GM12878 (cell line): ENCODE results near the gene PABPC1L. TPM values are rescaled to one million over a fixed set of nuclear protein-coding genes. Genes with fewer than 3 reads are reported as not detected.

Experiments
- ASH2L ChIP-seq: fragments of 300-600, 200-600 bp; sonication (generic); IDR thresholded peaks from 2 replicates; pipeline ENCODE4 v1.6.1; 2017; ENCODE audit warnings: low read depth, mild to moderate bottlenecking, borderline replicate concordance
- BCL11A ChIP-seq: IDR thresholded peaks from 2 replicates; pipeline ENCODE4 v1.6.1; 2011; ENCODE audit warnings: low read depth, low read length
- CHD4 ChIP-seq: fragments of 200-600 bp; sonication (generic); IDR thresholded peaks from 2 replicates; pipeline ENCODE4 v1.6.1; 2016; ENCODE audit warnings: mild to moderate bottlenecking
- CUX1 ChIP-seq: IDR thresholded peaks from 2 replicates; pipeline ENCODE4 v1.6.1; 2012; ENCODE audit warnings: improper control_type of control experiment, low read depth, low read length; ENCODE audit not compliant: insufficient replicate concordance
- MTA2 ChIP-seq: fragments of 450-650 bp; IDR thresholded peaks from 2 replicates; pipeline ENCODE4 v1.6.1; 2016; ENCODE audit warnings: low read depth, mild to moderate bottlenecking, moderate library complexity
- NBN ChIP-seq: fragments of 450-650 bp; IDR thresholded peaks from 2 replicates; pipeline ENCODE4 v1.6.1; 2016
- NR2C1 ChIP-seq: fragments of 450-650 bp; IDR thresholded peaks from 2 replicates; pipeline ENCODE4 v1.6.1; 2017; ENCODE audit warnings: antibody characterized with exemption, mild to moderate bottlenecking, moderate library complexity
- PKNOX1 ChIP-seq: fragments of 450-650 bp; IDR thresholded peaks from 2 replicates; pipeline ENCODE4 v1.6.1; 2016; ENCODE audit warnings: mild to moderate bottlenecking
- POU2F2 ChIP-seq: IDR thresholded peaks from 3 replicates; pipeline ENCODE4 v1.6.1; 2011; ENCODE audit warnings: low read depth, mild to moderate bottlenecking, low read length, borderline replicate concordance
- RB1 ChIP-seq: fragments of 450-650 bp; formaldehyde crosslinking; IDR thresholded peaks from 2 replicates; pipeline ENCODE4 v1.6.1; 2017; ENCODE audit warnings: mild to moderate bottlenecking, borderline replicate concordance
- RUNX3 ChIP-seq: IDR thresholded peaks from 2 replicates; pipeline ENCODE4 v1.6.1; 2012; ENCODE audit warnings: low read length, inconsistent platforms
- USF2 ChIP-seq: IDR thresholded peaks from 2 replicates; pipeline ENCODE4 v1.6.1; 2011; ENCODE audit warnings: low read depth, low read length, improper control_type of control experiment, borderline replicate concordance
- ZBTB40 ChIP-seq: fragments of 450-650 bp; IDR thresholded peaks from 2 replicates; pipeline ENCODE4 v1.6.1; 2016; ENCODE audit warnings: mild to moderate bottlenecking, moderate library complexity, borderline replicate concordance
- ZNF687 ChIP-seq: fragments of 450-650 bp; IDR thresholded peaks from 2 replicates; pipeline ENCODE4 v1.6.1; 2017; ENCODE audit warnings: mild to moderate bottlenecking, moderate library complexity
- polyA plus RNA-seq, 11 experiments: library from polyadenylated mRNA; depleted of rRNA in 4 of 11; unstranded in 6 of 11; stranded (reverse) in 5 of 11; fragments of >200 nt; fragmentation: Nextera tagmentation in 4 of 11; fragmentation: Illumina TruSeq in 1 of 11; extraction: Ambion mirVana in 4 of 11; extraction: Trizol in 1 of 11; gene quantifications; 1 replicate in 1 of 11; 2 replicates in 10 of 11; pipeline versions ENCODE4 v1.2.1 to v1.2.3, GENCODE V29; 2011 to 2016; ENCODE audit warnings: inconsistent platforms in 2 of 11, missing spikeins in 2 of 11, low read depth in 1 of 11
- total RNA-seq, 4 experiments: library from RNA; depleted of rRNA in 3 of 4; stranded (reverse); fragments of >200 nt in 3 of 4; fragmentation: Illumina TruSeq in 1 of 4; extraction: Trizol in 1 of 4; gene quantifications; 2 replicates each; pipeline versions ENCODE4 v1.2.1 to v1.2.3, GENCODE V29; 2013 to 2021

PABPC1L gene
- total and polyA plus RNA-seq, 10 of the 15 experiments (the other 5 are each of a cell fraction or from before 2014, with no cell fraction given): 6.1 to 66.8 (median 11.9) TPM

GRCh38 chr20:44979090-44979621 is 69.3 kb downstream of the PABPC1L start (continued):
- no peak for TF ChIP-seq PKNOX1
- TF ChIP-seq NR2C1: no peak
- TF ChIP-seq CUX1: no peak
- TF ChIP-seq RUNX3: peak; percentile 96
- no peak for TF ChIP-seq POU2F2
- peak; percentile 17; the same call in 1 of the 2 replicates for TF ChIP-seq MTA2
- TF ChIP-seq NBN: no peak
- TF ChIP-seq ZBTB40: peak; percentile 12; the same call in 1 of the 2 replicates
- TF ChIP-seq ASH2L: no peak
- TF ChIP-seq ZNF687: 0 out of 2 replicates have a peak, but pooled peaks have one; percentile 10
- TF ChIP-seq BCL11A: 0 out of 2 replicates have a peak, but pooled peaks have one; percentile 13
- TF ChIP-seq CHD4: 0 out of 2 replicates have a peak, but pooled peaks have one; percentile 56
- peak; percentile 56 for TF ChIP-seq USF2
- TF ChIP-seq RB1: no peak
